HG03175 (cell line): ENCODE measurements around the gene SPECC1L.

Experiments
- ATAC-seq: cut with Tn5 transposase; IDR thresholded peaks from one replicate; pipeline ENCODE4 v1.9.1; 2021; ENCODE audit warnings: mild to moderate bottlenecking, moderate library complexity; ENCODE audit not compliant: unreplicated experiment

The SPECC1L gene

GRCh38 chr22:24465975-24466374 lies 195.3 kb downstream of the SPECC1L start:
- ATAC-seq = no peak

GRCh38 chr22:24466716-24467328 lies 196.2 kb downstream of the SPECC1L start:
- no peak for ATAC-seq

- no peak for ATAC-seq
Observed at GRCh38 chr22:24467340-24467739, 196.7 kb downstream of the SPECC1L start.
